ENCODE data around the gene SRRM1.
"Not testable (repeated sequence)": the region's sequence is repeated elsewhere in the genome, so short reads cannot be mapped to it uniquely, and the experiment has no call there.

Gene SRRM1

GRCh38 chr1:24722073-24723035 lies 79.3 kb downstream of the SRRM1 start:
- DNase-seq, result not testable (repeated sequence)
